Motor neuron (in vitro differentiated cells): Measurements from ENCODE around the gene ME3. TPM values are rescaled to one million over a fixed set of nuclear protein-coding genes. Genes with fewer than 3 reads are reported as not detected.

Source experiments
- ATAC-seq, 8 experiments: fragments of 200-7000 bp; cut with Tn5 transposase; replicated peaks in 6 of 8; 2 replicates each; pipeline ENCODE4 v1.8.0; 2021; ENCODE audit warnings: mild to moderate bottlenecking in 8 of 8, moderate library complexity in 8 of 8
- H3K27ac ChIP-seq, 2 donors: fragments of 250-450 bp; sonication (Bioruptor Pico); 2 replicates each; pipeline ENCODE4 v1.9.0; 2021; ENCODE audit warnings: antibody characterized with exemption in 2 of 2, mild to moderate bottlenecking in 2 of 2, moderate library complexity in 1 of 2
- H3K4me1 ChIP-seq, 2 donors: fragments of 250-450 bp; sonication (Bioruptor Pico); replicated peaks in 1 of 2; 2 replicates each; pipeline ENCODE4 v1.6.1; 2021; ENCODE audit warnings: antibody characterized with exemption in 2 of 2, mild to moderate bottlenecking in 2 of 2, moderate library complexity in 1 of 2
- H3K4me3 ChIP-seq, 5 donors: fragments of 250-450 bp; sonication (Bioruptor Pico); 2 replicates each; pipeline ENCODE4 v1.9.0; 2021; ENCODE audit warnings: antibody characterized with exemption in 5 of 5, mild to moderate bottlenecking in 5 of 5, moderate library complexity in 4 of 5
- WGBS, 10 experiments: fragments of 450-650 bp; shearing (Covaris generic); methylation state at CpG; one replicate each; pipeline ENCODE4 v1.0.0; 2022; 5-methylcytosine and 5-hydroxymethylcytosine counted together
- in situ Hi-C, 9 experiments: fragments of 400-800 bp; cut with MboI; loops; one replicate each; pipeline ENCODE4 v1.15.0; 2021; ENCODE audit warnings: low sequenced_read_pairs in 9 of 9, low pct_unique_long_range_greater_than_20kb in 2 of 9; ENCODE audit not compliant: unreplicated experiment in 9 of 9
- total RNA-seq, 8 experiments: library from RNA; unstranded; fragments of 300-600 nt; gene quantifications; 2 replicates each; pipeline versions ENCODE4 v1.2.3 to v1.2.4, GENCODE V29; 2022

ME3 gene
- total RNA-seq, 8 experiments from 2014 or later: 3.3 to 13.0 (median 9.6) TPM

DNA sequence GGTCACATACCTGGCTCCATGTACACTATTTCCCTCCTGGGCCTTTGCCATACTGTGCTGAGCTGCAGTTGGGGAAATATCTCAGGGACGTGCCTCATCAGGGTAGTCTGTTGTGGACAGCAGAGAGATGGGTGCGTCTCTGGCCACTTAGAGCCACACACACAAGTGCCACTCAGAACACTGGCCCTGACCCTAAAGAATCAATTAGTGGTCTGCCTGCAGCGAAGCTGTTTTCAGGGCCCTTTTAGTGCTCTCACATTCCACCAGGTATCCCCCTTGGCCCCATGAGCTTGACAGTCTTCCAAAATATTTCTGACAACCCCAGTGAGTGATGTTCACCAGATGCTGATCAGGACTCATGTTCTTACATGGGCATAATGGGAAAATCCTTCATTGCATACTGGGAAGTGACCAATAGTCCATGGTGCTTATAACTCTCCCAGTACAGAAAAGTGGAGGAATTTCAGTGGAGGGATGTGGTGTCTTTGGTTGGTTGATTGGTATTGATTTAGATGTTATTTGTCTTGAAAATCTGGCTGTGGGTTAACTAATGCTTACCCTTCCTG is 66.1 kb downstream of the ME3 start:
- peak in 3 of 8 experiments; percentile 8 to 43 (median 35) for ATAC-seq
- 93 to 100% methylated on average over 1 to 3 of the region's 3 CpGs; no CpG with 5 or more reads in 8 of the 10 experiments for WGBS, 10 experiments
- in situ Hi-C loops: loop anchor here in 2 of 9 experiments (25.0 kb wide), 2 partner anchors 94 to 144 kb away; no protein-coding TSS in a partner anchor
- Histone ChIP-seq H3K4me1 (peaks cover 0 to 5% of the 10 kb centered on the region in 2 donors), H3K27ac (no peak overlapping the region), H3K4me3 (no peak overlapping the region)

DNA sequence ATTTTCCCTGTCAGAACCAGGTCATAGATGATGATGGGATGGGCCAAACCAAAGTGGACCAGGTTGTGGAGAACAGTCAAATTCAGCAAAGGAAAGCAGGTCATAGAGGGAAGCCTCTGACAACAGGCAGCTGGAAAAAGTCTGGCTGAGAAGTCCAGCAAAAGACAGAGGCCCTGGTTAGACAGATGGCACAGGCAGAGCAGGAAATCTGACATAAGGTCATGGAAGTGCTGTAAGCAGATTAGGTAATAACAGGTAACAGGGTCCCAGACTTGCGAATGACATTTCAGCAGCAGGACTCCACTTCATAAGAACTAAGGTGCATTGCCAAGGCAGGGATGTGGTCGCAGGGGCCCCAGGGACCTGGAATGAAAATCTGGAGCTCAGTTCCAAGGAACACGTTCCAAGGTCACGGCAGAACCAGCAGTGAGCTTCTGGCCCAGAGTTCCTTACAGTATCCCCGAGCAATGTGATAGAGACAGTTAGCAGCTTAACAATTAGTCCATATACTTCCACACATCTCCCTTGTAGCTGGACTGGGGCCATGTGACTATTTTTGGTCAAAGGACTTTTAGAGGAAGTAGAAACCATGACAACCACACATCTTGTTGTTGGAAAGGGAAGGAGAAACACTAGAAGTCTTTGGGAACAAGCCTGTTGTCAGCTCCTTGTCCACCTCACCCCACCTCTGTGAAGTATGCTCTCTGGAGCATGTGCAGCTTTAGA is 75.4 kb downstream of the ME3 start:
- Histone ChIP-seq H3K4me1 (peaks cover 17 to 22% of the 10 kb centered on the region in 2 donors), H3K4me3 (no peak overlapping the region), H3K27ac (no peak overlapping the region)
- no peak for ATAC-seq
- 60 to 100% (median 100%) methylated on average over 1 to 3 of the region's 5 CpGs; no CpG with 5 or more reads in 1 of the 10 experiments for WGBS, 10 experiments
- in situ Hi-C loops: no loop called here

DNA sequence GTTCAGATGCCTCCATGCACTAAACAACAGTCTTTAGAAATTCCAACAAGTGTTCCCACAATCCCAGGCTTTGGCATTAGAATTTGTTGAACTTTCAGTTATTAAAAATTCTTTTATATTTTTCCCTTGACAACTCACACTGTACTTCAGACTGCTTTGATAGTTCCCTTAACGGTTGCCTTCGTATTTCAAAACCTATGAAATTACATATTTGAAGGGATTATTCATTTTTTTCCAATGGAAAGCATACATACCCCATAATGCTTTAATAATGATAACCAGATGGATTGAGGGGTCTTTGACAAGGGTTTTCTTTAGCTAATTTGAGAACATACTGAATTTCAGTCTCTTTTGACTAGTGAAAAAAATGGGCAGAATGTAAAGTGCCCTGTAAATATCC is 76.5 kb downstream of the ME3 start:
- H3K4me1 ChIP-seq: peaks cover 21 to 32% of the 10 kb centered on the region in 2 donors
- no peak overlapping the region for H3K4me3 ChIP-seq
- in situ Hi-C loops: no loop called here
- 70 to 100% (median 94%) methylated on average over 2 of the region's 2 CpGs; no CpG with 5 or more reads in 4 of the 10 experiments for WGBS, 10 experiments
- no peak for ATAC-seq
- no peak overlapping the region for H3K27ac ChIP-seq

DNA sequence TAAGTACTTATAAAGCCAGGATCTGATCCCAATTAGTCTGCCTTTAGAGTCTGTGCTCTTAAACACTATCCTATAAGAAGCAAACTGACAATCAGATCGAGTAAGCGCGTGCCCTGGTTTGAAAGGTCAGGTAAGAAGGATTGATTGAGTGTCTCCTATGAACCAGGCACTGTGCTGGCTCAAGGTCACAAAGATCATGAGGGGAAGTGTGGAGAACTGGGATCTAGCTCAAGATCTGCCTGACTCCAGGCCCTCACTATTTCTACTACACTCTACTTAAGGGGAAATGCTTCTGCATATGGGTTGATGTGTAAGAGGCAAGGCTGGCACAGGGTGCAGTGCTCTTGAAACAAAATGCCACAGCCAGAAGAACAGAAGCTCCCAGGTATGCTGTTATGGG is 77.0 kb downstream of the ME3 start:
- no peak for ATAC-seq
- H3K4me1 ChIP-seq: peaks cover 24 to 36% of the 10 kb centered on the region in 2 donors

DNA sequence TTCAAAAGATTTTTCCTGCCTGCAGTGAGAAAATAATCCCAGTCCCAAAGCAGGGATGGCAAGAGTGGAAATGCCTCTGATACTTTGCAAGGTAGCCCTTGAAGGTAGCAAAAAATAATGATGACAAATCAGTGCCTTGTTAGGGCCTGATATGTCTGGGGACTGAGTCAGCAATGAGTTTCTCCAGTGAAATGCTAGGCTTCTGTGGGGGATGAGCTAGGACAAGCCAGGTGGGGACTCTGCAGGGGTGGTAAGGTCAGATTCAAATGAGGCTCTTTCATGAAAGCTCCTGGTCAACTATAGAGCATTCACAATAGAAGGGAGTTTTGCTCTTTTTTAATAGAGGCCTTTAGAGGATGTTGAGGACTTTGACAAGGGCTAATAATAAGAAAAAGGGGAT is 77.7 kb downstream of the ME3 start:
- Histone ChIP-seq H3K4me3 (no peak overlapping the region), H3K27ac (no peak overlapping the region), H3K4me1 (peaks cover 26 to 39% of the 10 kb centered on the region in 2 donors)
- in situ Hi-C loops: no loop called here
- ATAC-seq: peak in 4 of 8 experiments; percentile 45 to 57 (median 50)

More for the DNA sequence above, 77.0 kb downstream of the ME3 start:
- WGBS, 10 experiments: 80 to 100% (median 90%) methylated on average over 1 to 3 of the region's 3 CpGs; no CpG with 5 or more reads in 4 of the 10 experiments
- no peak overlapping the region for H3K27ac ChIP-seq
- in situ Hi-C loops: no loop called here
- H3K4me3 ChIP-seq: no peak overlapping the region

DNA sequence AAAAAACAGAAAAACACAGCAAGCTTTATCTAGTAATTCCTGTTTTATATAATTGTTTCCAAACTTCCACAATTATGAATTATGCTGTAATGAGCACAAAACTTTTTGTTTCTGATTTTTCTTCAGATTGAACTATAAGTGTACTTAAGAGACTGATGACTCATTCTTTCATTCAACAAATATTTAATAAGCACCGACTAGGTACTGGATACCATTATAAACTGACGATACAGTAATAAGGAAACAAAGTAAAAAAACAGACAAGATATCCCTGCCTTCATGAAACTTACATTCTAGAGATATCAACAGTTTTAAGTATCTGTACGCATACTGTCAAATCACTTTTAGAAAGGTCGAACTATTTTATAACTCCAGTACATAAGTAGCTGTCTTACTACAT is 78.6 kb downstream of the ME3 start:
- H3K27ac ChIP-seq: no peak overlapping the region
- in situ Hi-C loops: no loop called here
- no peak overlapping the region for H3K4me3 ChIP-seq
- ATAC-seq: no peak
- WGBS, 10 experiments: 71 to 100% (median 94%) methylated on average over 2 to 4 of the region's 4 CpGs
- peaks cover 33 to 47% of the 10 kb centered on the region in 2 donors for H3K4me1 ChIP-seq

DNA sequence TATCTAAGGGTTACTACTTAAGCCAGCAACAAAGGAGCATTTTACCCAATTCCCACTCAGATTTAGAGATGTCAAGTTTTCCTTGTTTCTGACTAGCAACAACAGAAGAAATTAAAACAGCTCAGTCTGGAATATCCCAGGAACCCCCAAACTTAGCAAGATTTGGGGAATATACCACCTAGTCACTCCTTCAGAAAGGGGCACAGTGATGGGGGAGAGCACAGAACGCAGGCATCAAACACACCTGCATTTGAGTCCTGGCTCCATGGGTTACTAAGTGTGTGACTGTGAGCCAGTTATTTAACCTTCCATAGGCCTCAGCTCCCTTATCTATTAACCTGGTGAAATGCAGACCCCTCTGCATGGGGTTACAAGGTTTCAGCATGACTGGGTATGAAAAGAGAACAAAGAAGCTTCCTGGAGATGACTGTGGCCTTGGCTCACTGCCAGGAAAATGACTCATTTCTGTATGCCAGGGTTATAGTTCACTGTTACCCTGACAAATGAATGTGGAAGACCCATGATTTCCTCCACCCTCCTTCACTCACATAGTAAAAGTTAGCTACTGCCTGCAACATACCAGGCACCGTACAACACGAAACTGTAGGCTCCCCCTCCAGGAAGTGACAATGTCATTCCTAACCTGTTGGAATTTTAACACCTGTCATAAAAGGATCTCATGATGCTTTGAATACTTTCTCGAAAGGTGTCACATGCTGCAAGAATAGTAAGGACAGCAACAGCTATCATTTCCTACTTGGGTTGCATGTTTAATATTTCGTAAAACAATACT is 79.6 kb downstream of the ME3 start:
- WGBS, 10 experiments: 20 to 100% (median 61%) methylated on average over 1 to 5 of the region's 5 CpGs; no CpG with 5 or more reads in 1 of the 10 experiments
- in situ Hi-C loops: no loop called here
- Histone ChIP-seq H3K27ac (peak overlapping the region; percentile 51 to 67), H3K4me3 (no peak overlapping the region), H3K4me1 (peaks cover 33 to 47% of the 10 kb centered on the region in 2 donors)
- ATAC-seq: peak in 7 of 8 experiments; percentile 34 to 94 (median 56)

DNA sequence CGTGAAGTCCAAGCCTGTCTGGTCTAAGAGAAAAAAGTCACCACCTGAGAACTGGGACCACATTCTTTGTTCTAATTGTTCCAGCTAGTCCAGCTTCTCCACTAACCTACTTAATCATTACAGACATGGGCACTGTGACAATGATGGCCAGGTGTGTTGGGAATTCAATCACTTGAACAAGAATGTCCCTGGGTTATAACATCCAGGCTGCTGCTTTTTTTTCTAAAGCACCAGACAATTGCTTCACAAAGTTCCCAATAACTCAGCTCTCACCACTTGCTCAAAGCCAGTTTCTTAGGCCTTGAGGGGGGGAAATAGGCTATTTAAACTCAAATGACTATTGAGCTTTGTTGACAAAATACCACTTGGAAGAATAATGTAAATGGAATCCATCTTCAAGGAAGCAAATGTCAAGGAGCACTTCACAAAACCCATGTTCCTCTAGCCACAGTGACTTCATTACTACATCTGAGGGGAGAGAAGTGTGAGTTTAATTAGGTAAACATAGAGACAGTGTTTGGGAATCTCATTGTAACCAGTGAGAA is 80.3 kb downstream of the ME3 start:
- in situ Hi-C loops: no loop called here
- WGBS, 10 experiments: 0 to 100% (median 49%) methylated on average over 1 of the region's 1 CpG; no CpG with 5 or more reads in 4 of the 10 experiments
- peak in 1 of 8 experiments; percentile 25 for ATAC-seq
- Histone ChIP-seq H3K27ac (peak overlapping the region in 1 of 2 donors; percentile 67), H3K4me1 (peaks cover 33 to 47% of the 10 kb centered on the region in 2 donors), H3K4me3 (no peak overlapping the region)

DNA sequence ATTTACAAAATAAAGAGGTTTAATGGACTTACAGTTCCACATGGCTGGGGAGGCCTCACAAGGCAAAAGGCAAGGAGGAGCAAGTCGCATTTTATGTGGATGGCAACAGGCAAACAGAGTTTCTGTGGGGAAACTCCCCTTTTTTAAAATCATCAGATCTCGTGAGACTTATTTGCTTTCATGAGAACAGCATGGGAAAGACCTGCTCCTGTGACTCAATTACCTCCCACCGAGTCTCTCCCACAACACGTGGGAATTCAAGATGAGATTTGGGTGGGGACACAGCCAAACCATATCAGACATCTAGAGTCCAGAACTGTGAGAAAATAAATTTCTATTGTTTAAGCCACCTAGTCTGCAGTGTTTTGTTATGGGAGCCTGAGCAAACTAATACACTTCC is 80.8 kb downstream of the ME3 start:
- H3K27ac ChIP-seq: no peak overlapping the region
- in situ Hi-C loops: no loop called here
- no peak overlapping the region for H3K4me3 ChIP-seq
- ATAC-seq: no peak
- WGBS, 10 experiments: 50 to 100% (median 95%) methylated on average over 1 to 4 of the region's 4 CpGs; no CpG with 5 or more reads in 3 of the 10 experiments
- peaks cover 33 to 47% of the 10 kb centered on the region in 2 donors for H3K4me1 ChIP-seq

DNA sequence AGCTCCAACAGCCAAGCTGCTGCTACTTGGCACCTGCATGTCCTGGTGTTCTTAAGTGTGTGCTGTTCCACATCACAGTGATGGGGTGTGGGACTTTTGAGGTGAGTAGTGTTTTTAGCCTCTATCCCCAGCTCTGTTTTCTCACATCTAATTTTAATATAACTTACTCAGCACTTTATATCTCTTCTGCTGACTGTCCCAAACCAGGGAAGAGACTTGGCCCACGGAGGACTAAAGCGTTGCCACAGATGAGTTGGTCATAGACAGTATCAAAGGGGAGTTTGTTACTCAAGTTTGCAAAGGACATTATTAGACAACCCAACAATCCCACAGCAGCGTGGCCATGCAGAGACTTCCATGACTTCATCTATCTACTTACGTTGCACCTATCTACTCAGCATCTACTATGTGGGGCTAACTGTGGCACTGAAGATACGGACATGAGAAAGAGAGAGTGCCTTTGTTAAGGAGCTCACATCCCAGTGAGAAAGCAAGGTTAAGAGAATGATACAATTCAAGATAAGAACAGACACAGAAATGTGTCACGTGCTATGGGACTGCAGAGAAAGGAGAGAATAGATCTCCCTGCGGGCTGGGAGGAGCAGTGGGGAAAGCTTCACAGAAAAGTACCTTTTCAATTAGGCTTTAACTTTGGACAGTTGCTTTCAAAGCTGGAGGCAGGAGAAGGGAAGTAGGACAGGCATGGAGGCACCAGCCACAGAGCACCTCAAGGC is 82.4 kb downstream of the ME3 start:
- no peak overlapping the region for H3K4me3 ChIP-seq
- no peak for ATAC-seq
- H3K4me1 ChIP-seq: peaks cover 33 to 47% of the 10 kb centered on the region in 2 donors
- WGBS, 10 experiments: 83 to 100% (median 89%) methylated on average over 1 to 6 of the region's 7 CpGs; no CpG with 5 or more reads in 1 of the 10 experiments
- no peak overlapping the region for H3K27ac ChIP-seq
- in situ Hi-C loops: no loop called here

DNA sequence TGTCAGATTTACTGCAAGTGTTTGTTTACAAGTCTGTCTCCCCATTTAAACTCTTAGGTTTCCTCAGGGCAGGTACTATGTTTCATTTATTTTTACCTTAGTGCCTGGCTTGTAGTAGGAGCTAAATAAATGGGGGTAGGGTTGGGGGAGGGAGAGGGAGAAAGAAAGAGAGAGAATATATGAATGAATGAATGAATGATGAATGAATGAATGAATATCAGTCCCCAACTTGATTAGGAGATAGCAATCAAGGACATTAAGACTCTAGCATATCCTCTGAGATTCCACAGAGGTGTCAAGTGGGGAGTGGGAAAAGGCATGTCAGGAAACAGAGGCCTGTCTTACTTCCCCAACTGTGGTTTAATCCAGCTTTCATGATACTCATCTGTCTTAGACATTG is 83.2 kb downstream of the ME3 start:
- in situ Hi-C loops: no loop called here
- ATAC-seq: no peak
- no peak overlapping the region for H3K4me3 ChIP-seq
- H3K27ac ChIP-seq: peak overlapping the region in 1 of 2 donors; percentile 44
- H3K4me1 ChIP-seq: peaks cover 26 to 40% of the 10 kb centered on the region in 2 donors

DNA sequence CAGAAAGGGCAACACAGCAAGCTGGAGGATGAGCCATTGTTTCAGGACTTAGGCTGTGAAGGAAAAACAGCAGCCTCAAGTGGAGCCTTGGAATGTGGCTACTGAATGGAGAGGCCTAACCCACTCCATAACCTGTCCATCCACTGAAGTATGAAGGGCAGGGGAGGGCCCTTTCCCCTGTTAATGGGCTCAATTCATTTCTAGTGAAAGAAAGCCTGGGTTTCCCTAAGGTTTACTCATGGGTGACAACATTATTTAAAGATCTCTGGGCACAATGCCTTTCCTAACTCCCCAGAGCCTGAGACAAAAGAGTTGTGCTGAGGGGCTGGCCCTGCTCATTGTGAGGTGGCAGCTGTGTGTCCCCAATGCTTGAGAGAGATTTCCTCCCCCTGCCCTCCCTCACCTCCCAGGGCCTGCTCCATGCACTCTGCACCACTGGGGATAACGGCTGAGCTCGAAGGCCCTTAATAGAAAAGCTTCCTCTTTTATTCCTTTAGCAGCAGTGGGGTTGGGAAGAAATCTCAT is 83.8 kb downstream of the ME3 start:
- peak in 5 of 8 experiments; percentile 83 to 93 (median 91) for ATAC-seq
- H3K4me3 ChIP-seq: no peak overlapping the region
- peak overlapping the region in 1 of 2 donors; percentile 44 for H3K27ac ChIP-seq
- WGBS, 10 experiments: 0 to 100% (median 85%) methylated on average over 2 of the region's 2 CpGs; no CpG with 5 or more reads in 5 of the 10 experiments
- in situ Hi-C loops: no loop called here
- H3K4me1 ChIP-seq: peaks cover 25 to 40% of the 10 kb centered on the region in 2 donors
